ENCODE results near the gene LMX1A. TPM values are rescaled to one million over a fixed set of nuclear protein-coding genes. Genes with fewer than 3 reads are reported as not detected.

Gene LMX1A
- total and polyA plus RNA-seq, 9 of the 15 experiments (the other 6 are each of a cell fraction or from before 2014, with no cell fraction given) = not detected

DNA sequence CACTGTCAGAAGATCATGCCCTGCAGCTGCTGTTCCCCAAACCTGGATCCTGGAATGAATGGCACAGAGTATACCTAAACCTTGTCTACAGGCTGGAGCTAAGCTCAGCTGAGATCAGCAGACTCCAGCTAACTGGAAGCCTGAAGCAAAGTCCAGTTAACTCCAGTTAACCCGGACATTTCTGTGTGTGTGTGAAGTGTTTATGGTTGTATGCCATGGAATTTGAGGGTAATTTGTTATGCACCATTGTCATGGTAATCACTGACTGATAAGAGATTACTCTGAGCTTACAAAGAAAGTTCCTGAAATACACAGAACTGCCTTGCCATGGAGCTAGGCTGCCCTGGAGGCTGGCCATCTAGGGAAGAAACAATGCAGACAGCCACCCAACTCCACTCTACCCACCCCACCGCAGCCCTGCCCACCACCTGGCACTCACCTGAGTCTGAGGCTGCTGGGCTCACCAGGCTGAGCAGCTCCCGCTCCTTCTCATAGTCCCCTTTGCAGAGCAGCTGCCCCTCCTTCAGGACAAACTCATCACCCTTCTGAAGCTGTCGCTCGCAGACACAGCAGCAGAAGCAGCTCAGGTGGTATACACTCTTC, 107.4 kb downstream of the LMX1A start:
- H3K9ac ChIP-seq (ENCODE audit: insufficient read depth in 1 of 2, low read depth in 2 of 2, low read length in 2 of 2) = no peak overlapping the region
- H3K36me3 ChIP-seq (ENCODE audit: control insufficient read depth, insufficient read depth, low read length) = no peaks in the 10 kb centered on the region
- H3K9me1 ChIP-seq (ENCODE audit: control insufficient read depth, insufficient read depth, low read length) = peaks cover 2% of the 10 kb centered on the region
- H3K79me2 ChIP-seq (ENCODE audit: control insufficient read depth, insufficient read depth, low read length) = no peaks in the 10 kb centered on the region
- ChIA-PET CTCF (ENCODE audit: low intra/inter-chr PET ratio) (no interaction called here), POLR2A (no interaction called here)
- BruUV-seq (replicated peaks) = no TSS peak
- H3K9me3 ChIP-seq (replicated peaks; ENCODE audit: control insufficient read depth, insufficient read depth, low read depth, low read length) = no peaks in the 10 kb centered on the region
- no peak overlapping the region for H3K4me2 ChIP-seq (ENCODE audit: insufficient read depth, low read length)
- H4K20me1 ChIP-seq (replicated peaks; ENCODE audit: control insufficient read depth, insufficient read depth, low read length) = no peaks in the 10 kb centered on the region; the same call in 1 of the 2 replicates
- H3K27ac ChIP-seq (ENCODE audit: extremely low read depth, low read depth, low read length) = no peak overlapping the region
- FAIRE-seq (no peak), DNase-seq (ENCODE audit: extremely low read depth in 1 of 4, low spot score in 3 of 4) (no peak), ATAC-seq (no peak)
- in situ Hi-C loops (cut with MboI) = no loop called here
- H2AFZ ChIP-seq (ENCODE audit: low read depth, low read length) = no peak overlapping the region
- 0% methylated on average over 5 of the region's 5 CpGs for WGBS (ENCODE audit: insufficient coverage, low coverage, missing lambda C conversion rate)
- no peaks in the 10 kb centered on the region for H3K4me1 ChIP-seq (replicated peaks in 1 of 2; ENCODE audit: control insufficient read depth in 2 of 2, insufficient read depth in 2 of 2, low read length in 2 of 2)
- no peaks in the 10 kb centered on the region for H3K27me3 ChIP-seq (ENCODE audit: control insufficient read depth in 2 of 2, insufficient read depth in 2 of 2, low read length in 2 of 2)
- TF ChIP-seq DACH1 (IDR thresholded peaks at IDR 0.05; ENCODE audit: partially characterized antibody) (no peak), NR2F6 (CRISPR knock-in tag; IDR thresholded peaks at IDR 0.05) (no peak), U2AF2 (optimal IDR thresholded peaks at IDR 0.05; ENCODE audit: low read depth, low read length) (no peak)
- TF ChIP-seq, protein P1, sequence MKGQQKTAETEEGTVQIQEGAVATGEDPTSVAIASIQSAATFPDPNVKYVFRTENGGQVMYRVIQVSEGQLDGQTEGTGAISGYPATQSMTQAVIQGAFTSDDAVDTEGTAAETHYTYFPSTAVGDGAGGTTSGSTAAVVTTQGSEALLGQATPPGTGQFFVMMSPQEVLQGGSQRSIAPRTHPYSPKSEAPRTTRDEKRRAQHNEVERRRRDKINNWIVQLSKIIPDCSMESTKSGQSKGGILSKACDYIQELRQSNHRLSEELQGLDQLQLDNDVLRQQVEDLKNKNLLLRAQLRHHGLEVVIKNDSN (CRISPR knock-in tag; IDR thresholded peaks at IDR 0.05) = no peak
- TF ChIP-seq, protein P2, sequence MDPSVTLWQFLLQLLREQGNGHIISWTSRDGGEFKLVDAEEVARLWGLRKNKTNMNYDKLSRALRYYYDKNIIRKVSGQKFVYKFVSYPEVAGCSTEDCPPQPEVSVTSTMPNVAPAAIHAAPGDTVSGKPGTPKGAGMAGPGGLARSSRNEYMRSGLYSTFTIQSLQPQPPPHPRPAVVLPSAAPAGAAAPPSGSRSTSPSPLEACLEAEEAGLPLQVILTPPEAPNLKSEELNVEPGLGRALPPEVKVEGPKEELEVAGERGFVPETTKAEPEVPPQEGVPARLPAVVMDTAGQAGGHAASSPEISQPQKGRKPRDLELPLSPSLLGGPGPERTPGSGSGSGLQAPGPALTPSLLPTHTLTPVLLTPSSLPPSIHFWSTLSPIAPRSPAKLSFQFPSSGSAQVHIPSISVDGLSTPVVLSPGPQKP (CRISPR knock-in tag; IDR thresholded peaks at IDR 0.05) = no peak
- TF ChIP-seq, protein P3, sequence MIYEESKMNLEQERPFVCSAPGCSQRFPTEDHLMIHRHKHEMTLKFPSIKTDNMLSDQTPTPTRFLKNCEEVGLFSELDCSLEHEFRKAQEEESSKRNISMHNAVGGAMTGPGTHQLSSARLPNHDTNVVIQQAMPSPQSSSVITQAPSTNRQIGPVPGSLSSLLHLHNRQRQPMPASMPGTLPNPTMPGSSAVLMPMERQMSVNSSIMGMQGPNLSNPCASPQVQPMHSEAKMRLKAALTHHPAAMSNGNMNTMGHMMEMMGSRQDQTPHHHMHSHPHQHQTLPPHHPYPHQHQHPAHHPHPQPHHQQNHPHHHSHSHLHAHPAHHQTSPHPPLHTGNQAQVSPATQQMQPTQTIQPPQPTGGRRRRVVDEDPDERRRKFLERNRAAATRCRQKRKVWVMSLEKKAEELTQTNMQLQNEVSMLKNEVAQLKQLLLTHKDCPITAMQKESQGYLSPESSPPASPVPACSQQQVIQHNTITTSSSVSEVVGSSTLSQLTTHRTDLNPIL (CRISPR knock-in tag; IDR thresholded peaks at IDR 0.05) = no peak
- intact Hi-C loops (cut with micrococcal nuclease) = no loop called here
- H3K4me3 ChIP-seq = no peak overlapping the region
